NCI-H1048 (cell line): ENCODE measurements around the gene OSBPL5.

Experiments
- DNase-seq: peaks from one replicate; lab custom pipeline; 2025; lab: John Stamatoyannopoulos, UW

Gene OSBPL5

GRCh38 chr11:3099178-3099577 lies 65.9 kb downstream of the OSBPL5 start:
- DNase-seq, result no peak

GRCh38 chr11:3096909-3097530 lies 68.1 kb downstream of the OSBPL5 start:
- no peak for DNase-seq

GRCh38 chr11:3095712-3096361 lies 69.3 kb downstream of the OSBPL5 start:
- DNase-seq, result no peak

GRCh38 chr11:3094223-3094824 lies 70.8 kb downstream of the OSBPL5 start:
- no peak for DNase-seq

- DNase-seq, result no peak
Observed at GRCh38 chr11:3093281-3094191, 71.6 kb downstream of the OSBPL5 start.

GRCh38 chr11:3092603-3093141 lies 72.4 kb downstream of the OSBPL5 start:
- DNase-seq, result no peak

GRCh38 chr11:3091846-3092602 lies 73.1 kb downstream of the OSBPL5 start:
- no peak for DNase-seq

GRCh38 chr11:3091081-3091845 lies 73.8 kb downstream of the OSBPL5 start:
- no peak for DNase-seq

GRCh38 chr11:3090096-3090901 lies 74.8 kb downstream of the OSBPL5 start:
- no peak for DNase-seq

- no peak for DNase-seq
Observed at GRCh38 chr11:3089236-3090061, 75.7 kb downstream of the OSBPL5 start.

- no peak for DNase-seq
Observed at GRCh38 chr11:3088806-3089205, 76.3 kb downstream of the OSBPL5 start.

- DNase-seq, result no peak
Observed at GRCh38 chr11:3087821-3088800, 77.0 kb downstream of the OSBPL5 start.

GRCh38 chr11:3087373-3087772 lies 77.7 kb downstream of the OSBPL5 start:
- no peak for DNase-seq

GRCh38 chr11:3086671-3087150 lies 78.4 kb downstream of the OSBPL5 start:
- DNase-seq, result no peak

GRCh38 chr11:3086114-3086513 lies 79.0 kb downstream of the OSBPL5 start:
- no peak for DNase-seq

- DNase-seq, result no peak
Observed at GRCh38 chr11:3085052-3085451, 80.1 kb downstream of the OSBPL5 start.

- DNase-seq, result no peak
Observed at GRCh38 chr11:3083321-3083720, 81.8 kb downstream of the OSBPL5 start.

- no peak for DNase-seq
Observed at GRCh38 chr11:3081386-3081751, 83.7 kb downstream of the OSBPL5 start.
